Endothelial cell of umbilical vein (primary cell): ENCODE data around the gene NF1. TPM values are rescaled to one million over a fixed set of nuclear protein-coding genes. Genes with fewer than 3 reads are reported as not detected.

Experiments used
- BruUV-seq: library from RNA; stranded (reverse); fragments of 400-500 nt; replicated peaks from 2 replicates; lab custom pipeline; 2021; lab: Mats Ljungman, UMichigan
- CTCF ChIA-PET: fragments of 300-600, 350-600 bp; sonication (Branson Sonifier 250); formaldehyde crosslinking; loops from one replicate; lab custom pipeline; 2021; ENCODE audit warnings: antibody characterized with exemption, inconsistent platforms; lab: Charles Lee
- POLR2A ChIA-PET: fragments of 300-600, 350-600 bp; sonication (Branson Sonifier 250); formaldehyde crosslinking; loops from one replicate; lab custom pipeline; 2021; ENCODE audit warnings: antibody characterized with exemption, inconsistent platforms; lab: Charles Lee
- DNase-seq: peaks from one replicate; pipeline ENCODE4 v3.0.0-alpha.2; 2011; ENCODE audit warnings: low read depth, low spot score
- FAIRE-seq: peaks from 2 replicates; lab custom pipeline; 2011; peaks lifted over from hg19 to GRCh38; lab: Jason Lieb, UNC
- H2AFZ ChIP-seq: 2 replicates; pipeline ENCODE4 v1.6.0; 2012; ENCODE audit warnings: low read depth, low read length, control low read depth, inconsistent platforms
- H3K27ac ChIP-seq: 2 replicates; pipeline ENCODE4 v1.5.1; 2011; ENCODE audit warnings: low read depth, mild to moderate bottlenecking, control low read depth, low read length, moderate library complexity; ENCODE audit not compliant: insufficient read depth
- H3K27me3 ChIP-seq, 2 experiments: 2 replicates each; pipeline versions ENCODE4 v1.6.0 to v1.6.1; 2011; ENCODE audit warnings: low read length in 2 of 2, mixed read lengths in 1 of 2; ENCODE audit not compliant: control insufficient read depth in 2 of 2, insufficient read depth in 2 of 2
- H3K36me3 ChIP-seq, 2 experiments: 2 replicates in 1 of 2; 3 replicates in 1 of 2; pipeline ENCODE4 v1.5.1; 2011; ENCODE audit warnings: low read length in 2 of 2, mild to moderate bottlenecking in 1 of 2, moderate library complexity in 1 of 2; ENCODE audit not compliant: control insufficient read depth in 2 of 2, insufficient read depth in 2 of 2; ENCODE audit errors: extremely low read depth in 1 of 2
- H3K4me1 ChIP-seq: 3 replicates; pipeline ENCODE4 v1.5.1; 2011; ENCODE audit warnings: mild to moderate bottlenecking, low read length; ENCODE audit not compliant: control insufficient read depth, insufficient read depth; ENCODE audit errors: extremely low read depth
- H3K4me2 ChIP-seq: 2 replicates; pipeline ENCODE4 v1.6.1; 2011; ENCODE audit warnings: low read length, control low read depth, mixed read lengths; ENCODE audit not compliant: insufficient read depth
- H3K4me3 ChIP-seq, 3 experiments: fragments of 200-600 bp in 1 of 3; sonication (generic), shearing (Covaris generic) in 1 of 3; replicated peaks in 1 of 3; 2 replicates each; pipeline ENCODE4 v1.5.1; 2011 to 2016; ENCODE audit warnings: control low read depth in 3 of 3, low read length in 3 of 3, mild to moderate bottlenecking in 2 of 3, inconsistent platforms in 1 of 3, low read depth in 1 of 3, moderate library complexity in 1 of 3; ENCODE audit not compliant: insufficient read depth in 1 of 3
- H3K79me2 ChIP-seq: 2 replicates; pipeline ENCODE4 v1.6.0; 2012; ENCODE audit warnings: low read length, inconsistent platforms; ENCODE audit not compliant: control insufficient read depth, insufficient read depth
- H3K9ac ChIP-seq: replicated peaks from 2 replicates; pipeline ENCODE3; 2011; ENCODE audit warnings: low read length, control low read depth; ENCODE audit not compliant: insufficient read depth; ENCODE audit errors: extremely low read depth
- H3K9me1 ChIP-seq: replicated peaks from 3 replicates; pipeline ENCODE4 v1.6.0; 2011; ENCODE audit warnings: mild to moderate bottlenecking, low read length; ENCODE audit not compliant: control insufficient read depth, insufficient read depth; ENCODE audit errors: extremely low read depth
- H3K9me3 ChIP-seq: replicated peaks from 2 replicates; pipeline ENCODE4 v1.5.1; 2012; ENCODE audit warnings: low read length, inconsistent platforms; ENCODE audit not compliant: control insufficient read depth, insufficient read depth
- H4K20me1 ChIP-seq: replicated peaks from 2 replicates; pipeline ENCODE3; 2011; ENCODE audit warnings: mild to moderate bottlenecking, low read length; ENCODE audit not compliant: control insufficient read depth, insufficient read depth; ENCODE audit errors: extremely low read depth
- EZH2 ChIP-seq: IDR thresholded peaks from 2 replicates; pipeline ENCODE4 v1.6.1; 2012; ENCODE audit warnings: borderline replicate concordance, low read depth, mild to moderate bottlenecking, moderate library complexity, low read length, inconsistent platforms; ENCODE audit not compliant: severe bottlenecking
- FOS ChIP-seq: IDR thresholded peaks from 2 replicates; pipeline ENCODE4 v1.6.1; 2011; ENCODE audit warnings: mild to moderate bottlenecking, low read length, moderate library complexity, borderline replicate concordance; ENCODE audit not compliant: insufficient read depth
- GATA2 ChIP-seq: IDR thresholded peaks from 2 replicates; pipeline ENCODE4 v1.7.0; 2011; ENCODE audit warnings: low read depth, mild to moderate bottlenecking, moderate library complexity, mixed read lengths, low read length; ENCODE audit not compliant: insufficient read length, insufficient read depth
- JUN ChIP-seq: IDR thresholded peaks from 2 replicates; pipeline ENCODE4 v1.6.1; 2011; ENCODE audit warnings: borderline replicate concordance, low read depth; ENCODE audit not compliant: insufficient read length, insufficient read depth
- MYC ChIP-seq: IDR thresholded peaks from one replicate; pipeline ENCODE4 v1.6.1; 2011; ENCODE audit warnings: mild to moderate bottlenecking, low read depth, low read length
- POLR2A ChIP-seq: IDR thresholded peaks from 2 replicates; pipeline ENCODE4 v1.6.1; 2012; ENCODE audit warnings: low read depth, mild to moderate bottlenecking, control low read depth, low read length
- POLR2AphosphoS5 ChIP-seq: IDR thresholded peaks from 2 replicates; pipeline ENCODE4 v1.6.1; 2012; ENCODE audit warnings: low read depth, mild to moderate bottlenecking, control low read depth, low read length, moderate library complexity; ENCODE audit not compliant: insufficient read depth
- dilution Hi-C: fragments of 300-500 bp; cut with MboI; formaldehyde crosslinking; loops from one replicate; pipeline ENCODE4 v1.15.0; 2019; ENCODE audit warnings: low sequenced_read_pairs; ENCODE audit not compliant: extremely low pct_ligation_motif_present
- intact Hi-C: fragments of 100-400 bp; cut with micrococcal nuclease; formaldehyde crosslinking; loops from one replicate; pipeline ENCODE4 v1.10.0; 2022
- polyA plus RNA-seq, 4 experiments: library from polyadenylated mRNA; depleted of rRNA in 3 of 4; stranded (reverse) in 3 of 4; unstranded in 1 of 4; fragments of >200 nt; gene quantifications; 2 replicates each; pipeline versions ENCODE4 v1.2.1 to v1.2.3, GENCODE V29; 2011 to 2012; ENCODE audit warnings: missing spikeins in 1 of 4
- total RNA-seq: library from RNA; stranded (reverse); gene quantifications from 2 replicates; pipeline ENCODE4 v1.2.3, GENCODE V29; 2021
- TF ChIP-seq, protein P1 (sequence below), 2 donors: IDR thresholded peaks; 1 replicate in 1 of 2; 2 replicates in 1 of 2; pipeline ENCODE4 v1.5.1; 2011; ENCODE audit warnings: low read length in 2 of 2, mild to moderate bottlenecking in 2 of 2, moderate library complexity in 2 of 2, control low read depth in 1 of 2, inconsistent platforms in 1 of 2, low read depth in 1 of 2; ENCODE audit not compliant: insufficient read depth in 1 of 2; ENCODE audit errors: extremely low read depth in 1 of 2
- TF ChIP-seq, protein P2 (sequence below): IDR thresholded peaks from 2 replicates; pipeline ENCODE4 v1.6.1; 2011; ENCODE audit not compliant: insufficient read depth, insufficient read length

The NF1 gene
- total and polyA plus RNA-seq, 2 donors (not counting 3 experiments of a cell fraction or from before 2014, with no cell fraction given) = 13.7 to 42.4 TPM

DNA sequence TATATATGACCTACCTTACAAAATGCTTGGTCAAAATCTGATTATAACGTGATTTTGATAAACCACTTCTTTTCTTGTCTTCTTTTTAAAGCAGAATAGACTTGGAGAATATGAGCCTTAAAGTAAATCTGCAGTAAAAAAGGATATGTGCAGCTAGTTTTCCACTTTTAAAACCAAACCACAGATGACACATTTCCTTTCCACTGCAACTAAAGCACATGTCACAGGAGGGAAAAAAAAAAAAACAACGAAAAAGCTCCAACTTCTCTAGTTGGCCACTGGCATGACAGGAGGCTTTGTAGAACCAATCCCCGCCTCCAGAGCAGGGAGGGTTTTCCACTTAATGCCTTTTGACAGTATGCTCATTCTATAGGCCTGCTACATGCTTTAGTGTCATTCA, 226.7 kb downstream of the NF1 start, which contains the start of gene EVI2A:
EVI2A (minus strand) TSS at position 142 of the 400 bp plus-strand sequence. CDS start 2,609 bp downstream, outside the sequence.
- DNase-seq = peak; percentile 57

DNA sequence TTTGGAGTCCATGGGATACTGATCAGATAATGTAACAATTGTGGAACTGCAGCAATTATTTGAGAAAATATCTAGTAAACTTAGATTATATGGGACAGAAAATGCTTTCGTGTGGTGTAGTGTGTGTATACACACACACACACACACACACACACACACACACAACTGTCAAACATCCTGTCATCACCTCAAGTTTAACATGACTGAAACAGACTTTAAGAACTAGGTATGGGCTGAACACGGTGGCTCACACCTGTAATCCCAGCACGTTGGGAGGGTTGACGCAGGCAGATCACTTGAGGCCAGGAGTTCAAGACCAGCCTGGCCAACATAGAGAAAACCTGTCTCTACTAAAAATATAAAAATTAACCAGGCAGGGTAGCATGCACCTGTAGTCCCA, 227.2 kb downstream of the NF1 start:
- no peaks in the 10 kb centered on the region for H3K27me3 ChIP-seq
- intact Hi-C loops (no loop called here), dilution Hi-C loops (no loop called here)
- H3K9me1 ChIP-seq = no peaks in the 10 kb centered on the region
- TF ChIP-seq POLR2AphosphoS5 (no peak), MYC (no peak), EZH2 (no peak), POLR2A (no peak), GATA2 (no peak), JUN (no peak), FOS (no peak)
- TF ChIP-seq, protein P1, sequence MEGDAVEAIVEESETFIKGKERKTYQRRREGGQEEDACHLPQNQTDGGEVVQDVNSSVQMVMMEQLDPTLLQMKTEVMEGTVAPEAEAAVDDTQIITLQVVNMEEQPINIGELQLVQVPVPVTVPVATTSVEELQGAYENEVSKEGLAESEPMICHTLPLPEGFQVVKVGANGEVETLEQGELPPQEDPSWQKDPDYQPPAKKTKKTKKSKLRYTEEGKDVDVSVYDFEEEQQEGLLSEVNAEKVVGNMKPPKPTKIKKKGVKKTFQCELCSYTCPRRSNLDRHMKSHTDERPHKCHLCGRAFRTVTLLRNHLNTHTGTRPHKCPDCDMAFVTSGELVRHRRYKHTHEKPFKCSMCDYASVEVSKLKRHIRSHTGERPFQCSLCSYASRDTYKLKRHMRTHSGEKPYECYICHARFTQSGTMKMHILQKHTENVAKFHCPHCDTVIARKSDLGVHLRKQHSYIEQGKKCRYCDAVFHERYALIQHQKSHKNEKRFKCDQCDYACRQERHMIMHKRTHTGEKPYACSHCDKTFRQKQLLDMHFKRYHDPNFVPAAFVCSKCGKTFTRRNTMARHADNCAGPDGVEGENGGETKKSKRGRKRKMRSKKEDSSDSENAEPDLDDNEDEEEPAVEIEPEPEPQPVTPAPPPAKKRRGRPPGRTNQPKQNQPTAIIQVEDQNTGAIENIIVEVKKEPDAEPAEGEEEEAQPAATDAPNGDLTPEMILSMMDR (IDR thresholded peaks at IDR 0.05; ENCODE audit: extremely low read depth in 1 of 2, insufficient read depth in 1 of 2, low read depth in 1 of 2, low read length in 2 of 2) = no peak
- TF ChIP-seq, protein P2, sequence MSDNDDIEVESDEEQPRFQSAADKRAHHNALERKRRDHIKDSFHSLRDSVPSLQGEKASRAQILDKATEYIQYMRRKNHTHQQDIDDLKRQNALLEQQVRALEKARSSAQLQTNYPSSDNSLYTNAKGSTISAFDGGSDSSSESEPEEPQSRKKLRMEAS = no peak
- no peak overlapping the region for H3K4me3 ChIP-seq
- FAIRE-seq (no peak), DNase-seq (no peak)
- no peaks in the 10 kb centered on the region for H4K20me1 ChIP-seq
- peaks cover 11% of the 10 kb centered on the region for H3K4me1 ChIP-seq
- H3K36me3 ChIP-seq = peaks cover 0 to 2% of the 10 kb centered on the region in 2 experiments
- no peak overlapping the region for H3K4me2 ChIP-seq
- no TSS peak for BruUV-seq
- H3K79me2 ChIP-seq = no peaks in the 10 kb centered on the region
- H3K9me3 ChIP-seq = no peaks in the 10 kb centered on the region
- CTCF ChIA-PET = interaction anchor here (0.6 to 1.4 kb wide), 2 partner anchors 16 to 94 kb away, joined by 3 to 5 read pairs; no protein-coding TSS in a partner anchor
- POLR2A ChIA-PET = interaction anchor here (0.5 kb wide), 1 partner anchor 79 kb away, joined by 3 read pairs; no protein-coding TSS in a partner anchor
- no peak overlapping the region for H3K27ac ChIP-seq
- H2AFZ ChIP-seq = no peak overlapping the region
- H3K9ac ChIP-seq = no peak overlapping the region

More for the DNA sequence above, 226.7 kb downstream of the NF1 start, which contains the start of gene EVI2A:
- TF ChIP-seq JUN (no peak), FOS (peak; percentile 53)
- BruUV-seq = no TSS peak
- CTCF ChIA-PET = interaction anchor here (1.4 kb wide), 1 partner anchor 17 kb away, joined by 3 read pairs; no protein-coding TSS in a partner anchor
- H3K9me3 ChIP-seq = no peaks in the 10 kb centered on the region
- dilution Hi-C loops = no loop called here
- H3K36me3 ChIP-seq = peaks cover 0 to 2% of the 10 kb centered on the region in 2 experiments
- peak within 1 kb of the TSS; percentile 39 for H3K27ac ChIP-seq
- FAIRE-seq = peak; percentile 78
- intact Hi-C loops = no loop called here
- H3K27me3 ChIP-seq = no peaks in the 10 kb centered on the region
- no peak within 1 kb of the TSS for H3K9ac ChIP-seq
- peaks cover 11% of the 10 kb centered on the region for H3K4me1 ChIP-seq
- POLR2A ChIA-PET = interaction anchor here (0.5 kb wide), 1 partner anchor 79 kb away, joined by 3 read pairs; no protein-coding TSS in a partner anchor
- H2AFZ ChIP-seq = no peak within 1 kb of the TSS
- no peaks in the 10 kb centered on the region for H4K20me1 ChIP-seq
- no peak within 1 kb of the TSS for H3K4me3 ChIP-seq
- no peaks in the 10 kb centered on the region for H3K9me1 ChIP-seq
- H3K4me2 ChIP-seq = peak within 1 kb of the TSS; percentile 40
- no peaks in the 10 kb centered on the region for H3K79me2 ChIP-seq
